ES-I3 (cell line): Measurements from ENCODE around the gene FANCE.
A peak's percentile ranks its signal among the peaks of the same experiment; 100 is the strongest.

ENCODE experiments used
- H3K36me3 ChIP-seq: 2 replicates; pipeline ENCODE4 v1.6.1; 2013; ENCODE audit warnings: mild to moderate bottlenecking, low read length, control low read depth, moderate library complexity; ENCODE audit not compliant: insufficient read depth
- H3K4me1 ChIP-seq: 2 replicates; pipeline ENCODE4 v1.6.1; 2013; ENCODE audit warnings: mild to moderate bottlenecking, control low read depth, low read length; ENCODE audit not compliant: insufficient read depth
- H3K9ac ChIP-seq: 2 replicates; pipeline ENCODE4 v1.6.1; 2013; ENCODE audit warnings: low read depth, mild to moderate bottlenecking, low read length, moderate library complexity
- H3K9me3 ChIP-seq: 2 replicates; pipeline ENCODE4 v1.6.1; 2013; ENCODE audit warnings: mild to moderate bottlenecking, low read length, moderate library complexity; ENCODE audit not compliant: control insufficient read depth, insufficient read depth

The FANCE gene

DNA sequence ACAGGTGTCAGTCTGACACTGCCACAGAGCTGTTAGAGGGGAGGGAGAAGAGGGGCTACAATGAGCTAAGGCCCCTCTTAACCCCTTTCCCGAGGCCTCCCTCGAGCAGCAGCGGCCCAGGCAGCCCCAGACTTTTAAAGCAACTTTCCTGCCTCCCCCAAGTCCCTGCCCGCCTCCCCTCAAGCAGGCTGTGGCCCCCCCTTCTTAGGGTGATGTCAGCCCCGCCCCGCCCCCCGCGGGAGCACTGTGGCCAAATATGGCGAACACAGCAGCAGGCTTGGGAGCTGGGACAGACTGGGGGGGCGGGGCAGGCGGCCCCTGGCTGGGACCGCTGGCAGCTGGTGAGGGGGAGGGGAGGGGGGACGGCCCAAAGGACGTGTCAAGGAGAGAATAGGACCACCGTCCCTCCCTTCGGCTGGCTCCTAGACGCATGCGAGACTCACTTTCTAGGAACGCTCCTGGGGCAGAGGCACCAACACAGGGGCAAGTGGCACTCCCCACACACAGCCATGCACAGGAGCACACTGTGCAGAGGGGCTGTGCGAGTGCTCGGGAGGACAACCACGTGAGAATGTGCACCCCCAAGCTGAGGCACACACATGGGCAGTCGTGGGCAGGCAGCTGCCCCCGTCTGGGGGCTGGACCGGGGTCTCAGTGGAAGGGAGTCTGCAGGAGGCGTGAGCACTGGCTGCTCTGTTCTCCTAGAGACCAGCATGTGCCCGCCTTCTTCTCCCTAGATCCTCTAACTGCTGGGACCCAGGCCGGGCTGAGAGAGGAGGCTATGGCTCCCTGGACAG lies 38.1 kb downstream of the FANCE start:
- Histone ChIP-seq H3K36me3 (no peaks in the 10 kb centered on the region), H3K9ac (peak overlapping the region; percentile 45), H3K4me1 (peaks cover 69% of the 10 kb centered on the region), H3K9me3 (no peaks in the 10 kb centered on the region)

DNA sequence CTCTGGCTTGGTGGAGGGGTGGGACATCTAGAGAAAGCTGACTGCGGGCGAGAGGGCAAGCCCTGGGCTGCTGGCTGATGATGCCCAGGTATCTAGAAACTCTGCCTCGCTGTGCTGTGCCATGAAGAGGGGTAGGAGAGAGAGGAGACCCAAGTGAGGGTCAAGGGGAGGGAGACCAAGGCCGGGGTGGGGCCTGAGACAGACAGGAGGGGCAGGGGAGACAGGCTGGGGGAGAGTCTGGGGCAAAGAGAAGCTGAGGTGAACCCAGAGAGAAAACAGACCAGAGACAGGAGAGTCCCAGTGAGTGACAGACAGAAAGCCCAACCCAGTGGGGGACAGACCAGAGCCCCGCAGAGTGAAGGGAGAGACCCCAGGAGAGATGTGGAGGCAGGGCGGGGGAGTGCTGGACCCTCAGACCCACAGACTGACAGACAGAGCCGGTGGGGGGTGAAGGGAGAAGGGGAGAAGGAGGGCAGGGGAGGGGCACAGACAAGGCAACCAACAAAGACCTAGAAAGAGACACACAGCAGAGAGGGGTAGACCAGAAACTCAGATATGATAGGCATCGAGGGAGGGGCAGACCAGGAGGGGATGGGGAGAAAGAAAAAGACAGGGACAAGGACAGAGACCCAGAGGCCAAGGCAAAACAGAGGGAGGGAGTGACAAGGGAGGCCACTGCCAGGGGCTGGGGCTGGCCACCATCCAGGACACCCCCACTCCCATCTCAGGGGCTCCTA lies 38.9 kb downstream of the FANCE start:
- Histone ChIP-seq H3K9ac (peak overlapping the region; percentile 45), H3K4me1 (peaks cover 67% of the 10 kb centered on the region), H3K9me3 (no peaks in the 10 kb centered on the region), H3K36me3 (no peaks in the 10 kb centered on the region)

GRCh38 chr6:35491558-35492257 lies 39.6 kb downstream of the FANCE start:
- H3K9ac ChIP-seq, result no peak overlapping the region
- H3K4me1 ChIP-seq, result peaks cover 64% of the 10 kb centered on the region
- no peaks in the 10 kb centered on the region for H3K9me3 ChIP-seq
- H3K36me3 ChIP-seq, result no peaks in the 10 kb centered on the region

DNA sequence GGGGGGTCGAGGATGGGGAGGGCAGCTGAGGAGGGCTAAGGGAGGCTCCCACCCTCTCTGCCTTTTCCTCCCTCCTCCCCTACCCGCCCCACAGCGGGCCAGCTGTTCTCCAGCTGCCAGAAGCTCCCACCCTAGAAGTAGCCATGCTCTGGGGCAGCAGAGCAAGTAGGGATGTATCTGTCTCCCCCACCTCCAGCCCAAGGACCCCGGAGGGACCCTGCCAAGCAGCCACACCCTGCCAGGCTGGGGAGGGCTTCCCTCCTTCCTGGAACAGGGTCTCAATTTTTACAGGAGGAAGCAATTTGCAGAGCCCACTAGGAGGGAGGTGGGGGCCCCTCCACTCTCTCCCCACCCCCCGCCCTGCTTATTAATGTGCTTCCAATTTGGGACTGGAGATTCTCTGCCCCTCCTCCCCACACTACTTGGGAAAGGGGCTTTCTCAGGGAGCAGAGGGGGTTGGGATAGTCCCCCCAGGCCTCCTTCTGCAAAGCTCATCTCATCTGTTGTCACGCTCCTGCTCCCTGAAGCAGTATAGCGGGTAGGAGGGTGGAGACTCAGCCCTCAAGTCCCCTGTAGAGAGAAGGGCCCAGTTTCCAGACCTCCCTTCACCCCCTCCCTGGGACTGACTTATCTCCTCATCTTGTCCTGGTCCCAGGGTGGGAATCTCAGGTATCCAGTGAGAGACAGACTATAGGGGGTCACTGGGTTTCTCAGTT lies 40.3 kb downstream of the FANCE start:
- Histone ChIP-seq H3K9me3 (no peaks in the 10 kb centered on the region), H3K36me3 (no peaks in the 10 kb centered on the region), H3K9ac (no peak overlapping the region), H3K4me1 (peaks cover 60% of the 10 kb centered on the region)

DNA sequence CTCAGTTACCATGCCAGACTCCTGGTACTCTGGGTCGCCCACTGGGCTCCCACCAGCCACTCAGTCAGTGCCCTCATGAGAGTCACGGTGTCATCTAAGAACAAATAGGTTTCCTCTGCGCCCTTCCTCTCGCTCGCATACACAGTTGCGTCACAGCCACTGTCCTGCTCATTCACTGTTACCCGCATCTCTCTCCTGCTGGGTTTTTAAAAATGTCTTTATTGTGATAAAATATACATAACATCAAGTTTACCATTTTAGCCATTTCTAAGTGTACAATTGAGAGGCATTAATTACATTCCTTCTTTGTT lies 40.8 kb downstream of the FANCE start:
- Histone ChIP-seq H3K36me3 (no peaks in the 10 kb centered on the region), H3K9me3 (no peaks in the 10 kb centered on the region), H3K4me1 (peaks cover 55% of the 10 kb centered on the region), H3K9ac (no peak overlapping the region)

DNA sequence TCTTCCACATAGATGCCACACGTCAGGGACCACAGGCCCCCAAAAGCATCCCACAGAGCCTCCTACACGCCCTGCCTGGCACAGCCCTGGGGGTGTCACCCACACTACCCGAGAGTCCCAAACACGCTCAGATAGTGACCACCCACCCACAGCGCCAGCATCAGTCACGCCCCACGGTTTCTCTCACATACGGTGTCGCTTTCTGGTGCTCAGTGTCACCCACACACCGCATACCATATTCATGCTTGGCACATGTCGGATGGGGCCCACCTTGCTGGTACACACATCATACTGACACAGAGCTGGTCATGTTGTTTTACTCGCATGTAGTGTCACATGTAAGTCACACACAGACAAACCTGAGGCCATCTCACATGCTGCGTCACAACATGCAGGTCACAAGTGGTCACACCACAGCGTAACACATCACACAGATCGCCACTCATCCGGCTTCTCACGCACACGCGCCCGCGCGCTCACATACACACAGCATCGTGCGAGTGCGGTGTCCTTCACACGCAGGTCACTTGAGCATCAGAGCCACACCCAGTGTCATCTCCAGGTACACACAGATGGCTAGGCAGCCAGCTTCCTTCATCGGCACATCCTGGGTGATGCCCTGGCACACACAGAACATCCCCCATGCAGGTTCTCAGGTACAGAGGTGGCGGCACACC lies 41.3 kb downstream of the FANCE start:
- Histone ChIP-seq H3K9me3 (no peaks in the 10 kb centered on the region), H3K36me3 (no peaks in the 10 kb centered on the region), H3K4me1 (peaks cover 52% of the 10 kb centered on the region), H3K9ac (no peak overlapping the region)

DNA sequence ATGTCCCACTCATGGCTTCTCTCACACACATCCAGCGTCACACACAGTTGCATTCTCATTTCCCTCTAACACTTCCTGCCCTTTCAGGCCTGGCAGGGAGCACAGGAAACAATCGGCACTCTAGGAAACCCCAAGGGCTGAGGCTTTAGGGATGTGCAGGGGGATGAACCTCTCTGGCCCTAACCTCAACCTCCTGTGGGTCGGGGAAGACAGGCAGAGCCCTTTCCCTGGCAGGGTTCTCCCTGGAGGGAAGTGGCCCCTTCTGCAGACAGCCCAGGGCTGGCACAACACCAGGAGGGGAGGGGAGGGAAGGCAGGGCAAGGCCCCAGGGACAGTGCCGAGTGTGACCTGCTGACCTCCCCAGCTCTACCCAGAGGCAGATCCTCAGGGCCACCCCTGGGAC lies 42.0 kb downstream of the FANCE start:
- no peaks in the 10 kb centered on the region for H3K9me3 ChIP-seq
- no peaks in the 10 kb centered on the region for H3K36me3 ChIP-seq
- no peak overlapping the region for H3K9ac ChIP-seq
- peaks cover 55% of the 10 kb centered on the region for H3K4me1 ChIP-seq

DNA sequence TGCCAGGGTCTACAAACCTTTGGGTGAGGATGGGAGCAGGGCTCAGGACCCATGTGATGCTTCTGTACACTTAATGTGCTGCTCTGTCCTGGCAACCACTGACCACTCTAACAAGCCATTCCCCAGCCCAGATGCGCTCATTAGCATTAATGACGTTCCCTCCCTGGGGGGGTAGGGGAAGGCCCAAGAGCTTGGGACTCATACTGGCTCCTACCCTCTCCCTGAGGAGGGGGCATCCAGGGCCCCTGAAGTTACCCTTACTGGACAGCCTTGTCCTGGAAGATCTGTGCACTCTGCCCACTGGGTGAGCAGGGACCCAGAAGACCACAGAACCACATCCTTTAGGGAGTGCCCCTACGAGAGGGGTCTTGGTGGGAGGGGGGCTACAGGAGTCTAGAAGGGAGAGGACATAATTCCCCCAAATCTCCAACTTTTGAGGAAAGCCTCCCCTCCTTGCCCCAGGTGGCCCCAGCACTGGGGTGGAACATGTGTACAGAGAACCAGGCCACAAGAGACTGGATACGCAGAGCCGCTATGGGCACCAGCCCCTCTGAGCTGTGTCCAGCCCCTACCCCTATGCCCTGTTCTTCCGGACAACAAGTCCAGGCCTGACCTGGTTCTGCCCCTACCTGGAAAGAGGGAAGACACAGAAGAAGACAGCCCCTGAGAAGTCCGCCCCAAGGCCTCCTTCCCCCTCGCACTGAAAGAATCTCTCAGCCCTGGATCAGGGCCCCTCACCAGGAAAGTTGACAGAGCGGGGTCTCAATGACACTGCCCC lies 43.3 kb downstream of the FANCE start:
- Histone ChIP-seq H3K9me3 (no peaks in the 10 kb centered on the region), H3K36me3 (no peaks in the 10 kb centered on the region), H3K9ac (peak overlapping the region; percentile 81), H3K4me1 (peaks cover 56% of the 10 kb centered on the region)

DNA sequence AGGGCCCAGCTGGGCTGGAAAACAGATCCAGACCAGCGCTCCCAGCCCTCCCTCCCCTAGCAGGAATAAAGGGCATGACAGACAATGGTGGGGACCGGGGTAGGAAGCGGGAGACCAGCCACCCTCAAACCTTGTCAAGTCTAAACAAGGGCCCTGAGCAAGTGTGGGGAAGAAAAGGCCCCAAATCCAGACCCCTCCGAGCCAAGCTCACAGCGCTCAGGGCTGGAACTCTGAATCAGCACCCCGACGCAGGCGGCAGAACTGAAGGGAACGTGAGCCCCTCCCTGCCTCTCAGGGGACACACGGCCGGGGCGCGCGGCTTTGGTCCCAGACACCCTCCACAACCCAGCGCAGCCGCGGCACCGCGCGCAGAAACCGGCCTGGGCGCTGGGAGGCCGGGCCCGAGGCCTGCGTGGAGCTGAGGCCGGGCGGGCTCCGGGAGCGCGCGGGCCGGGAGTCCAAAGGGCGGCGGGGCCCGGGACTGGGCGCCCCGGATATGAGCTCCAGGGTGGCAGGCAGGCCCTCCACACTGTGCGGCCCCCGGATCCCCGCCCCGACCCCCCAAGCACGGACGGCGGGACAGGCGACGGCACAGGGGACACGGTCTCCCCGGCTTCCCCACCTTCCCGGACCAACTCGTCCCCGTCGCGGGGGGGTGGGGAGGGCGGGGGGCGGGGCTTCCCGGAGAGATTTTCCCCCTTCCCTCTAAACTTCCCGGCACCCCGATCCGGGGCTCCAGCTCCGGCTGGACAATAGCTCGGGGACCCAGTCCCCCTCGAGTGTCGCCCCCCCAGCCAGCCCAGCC lies 44.1 kb downstream of the FANCE start:
- H3K9ac ChIP-seq, result peak overlapping the region; percentile 81
- H3K36me3 ChIP-seq, result no peaks in the 10 kb centered on the region
- peaks cover 60% of the 10 kb centered on the region for H3K4me1 ChIP-seq
- H3K9me3 ChIP-seq, result no peaks in the 10 kb centered on the region

DNA sequence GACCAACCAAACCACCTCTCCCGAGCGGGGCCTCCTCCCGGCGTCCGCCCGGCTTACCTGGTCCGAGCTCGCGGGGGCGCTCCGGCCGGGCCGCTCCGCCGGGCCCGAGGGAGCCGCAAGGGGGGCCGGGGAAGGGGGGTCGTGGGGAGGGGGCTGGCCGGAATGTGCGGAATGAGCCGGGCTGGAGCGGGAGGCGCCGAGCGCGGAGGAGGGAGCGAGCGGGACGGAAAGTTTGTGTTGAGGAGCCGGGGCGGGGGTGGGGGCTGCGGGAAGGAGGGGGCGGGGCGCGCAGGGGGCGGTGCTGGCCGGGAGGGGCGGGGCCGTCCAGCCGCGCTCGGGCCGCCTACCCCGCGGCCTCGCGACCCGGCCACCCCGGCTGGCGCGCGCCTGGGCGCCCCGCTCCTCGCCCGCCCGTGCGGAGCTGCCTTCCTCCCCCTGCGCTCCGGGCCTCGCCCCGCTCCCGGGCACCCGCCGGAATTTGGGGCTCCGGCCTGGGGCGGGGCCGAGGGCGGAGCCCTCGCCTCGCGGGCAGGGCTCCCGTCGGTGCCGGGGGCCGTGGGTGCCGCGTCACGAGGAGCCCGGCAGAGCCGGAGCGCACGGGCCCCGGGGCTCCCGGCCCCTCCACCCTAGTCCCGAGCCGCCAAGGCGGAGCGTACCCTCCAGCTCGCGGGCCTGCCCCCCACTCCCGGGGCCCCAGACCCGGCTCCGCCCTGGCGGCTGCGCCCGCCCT lies 44.9 kb downstream of the FANCE start, which contains the start of gene TEAD3:
TEAD3 (minus strand) TSS at position 239 of the 730 bp plus-strand sequence.
- H3K4me1 ChIP-seq, result peaks cover 53% of the 10 kb centered on the region
- peak within 1 kb of the TSS; percentile 83 for H3K9ac ChIP-seq
- H3K36me3 ChIP-seq, result no peaks in the 10 kb centered on the region
- H3K9me3 ChIP-seq, result no peaks in the 10 kb centered on the region

DNA sequence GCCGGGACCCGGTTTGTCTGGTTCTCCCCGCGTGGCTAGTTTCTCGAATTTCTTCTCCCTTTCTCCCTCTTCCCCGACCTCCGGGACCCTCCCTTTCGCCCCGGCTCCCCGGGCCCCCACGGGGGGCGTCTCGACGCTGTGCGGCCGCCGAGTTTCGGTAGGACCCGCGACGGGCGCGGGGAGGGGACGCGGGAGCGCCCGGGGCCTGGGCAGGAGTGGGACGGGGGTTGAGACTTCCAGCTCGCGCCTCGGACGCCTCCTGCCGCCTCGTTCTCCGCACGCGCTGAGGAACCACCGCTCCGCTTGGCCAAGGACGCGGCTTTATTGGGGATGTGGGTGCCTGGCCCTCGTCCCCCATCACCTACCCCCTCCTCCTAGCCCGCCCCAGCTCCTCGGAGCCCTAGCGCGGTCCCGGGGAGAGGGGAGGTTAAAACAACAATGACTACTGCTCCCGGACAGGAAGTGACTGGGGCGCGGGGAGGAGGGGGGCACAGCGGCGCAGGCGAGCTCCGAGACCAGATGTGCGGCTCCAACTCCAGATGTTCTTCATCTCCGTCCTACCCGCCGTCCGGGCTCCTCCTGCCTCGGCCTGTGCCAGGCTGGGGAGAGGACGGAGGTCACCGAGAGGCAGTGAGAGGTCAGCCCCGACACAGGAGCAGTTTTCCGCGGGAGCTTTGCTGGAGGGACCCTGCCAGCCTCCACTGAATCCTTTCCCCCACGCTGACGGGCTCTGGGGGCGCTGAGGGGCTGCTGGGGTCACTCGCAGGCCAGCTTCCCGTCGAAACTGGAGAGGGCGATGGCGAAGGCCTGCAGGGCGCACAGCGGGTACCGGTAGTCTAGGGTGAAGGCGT lies 45.7 kb downstream of the FANCE start:
- peak overlapping the region; percentile 83 for H3K9ac ChIP-seq
- no peaks in the 10 kb centered on the region for H3K9me3 ChIP-seq
- no peaks in the 10 kb centered on the region for H3K36me3 ChIP-seq
- H3K4me1 ChIP-seq, result peaks cover 45% of the 10 kb centered on the region
